IPS-NIHi7 (cell line): ENCODE measurements around the gene OVOL2.
"Not testable (repeated sequence)": the region's sequence is repeated elsewhere in the genome, so short reads cannot be mapped to it uniquely, and the experiment has no call there.

Source experiments
- DNase-seq: peaks from one replicate; pipeline ENCODE4 v3.0.0; 2012; ENCODE audit warnings: mixed read lengths; ENCODE audit errors: extremely low spot score

OVOL2 gene

DNA sequence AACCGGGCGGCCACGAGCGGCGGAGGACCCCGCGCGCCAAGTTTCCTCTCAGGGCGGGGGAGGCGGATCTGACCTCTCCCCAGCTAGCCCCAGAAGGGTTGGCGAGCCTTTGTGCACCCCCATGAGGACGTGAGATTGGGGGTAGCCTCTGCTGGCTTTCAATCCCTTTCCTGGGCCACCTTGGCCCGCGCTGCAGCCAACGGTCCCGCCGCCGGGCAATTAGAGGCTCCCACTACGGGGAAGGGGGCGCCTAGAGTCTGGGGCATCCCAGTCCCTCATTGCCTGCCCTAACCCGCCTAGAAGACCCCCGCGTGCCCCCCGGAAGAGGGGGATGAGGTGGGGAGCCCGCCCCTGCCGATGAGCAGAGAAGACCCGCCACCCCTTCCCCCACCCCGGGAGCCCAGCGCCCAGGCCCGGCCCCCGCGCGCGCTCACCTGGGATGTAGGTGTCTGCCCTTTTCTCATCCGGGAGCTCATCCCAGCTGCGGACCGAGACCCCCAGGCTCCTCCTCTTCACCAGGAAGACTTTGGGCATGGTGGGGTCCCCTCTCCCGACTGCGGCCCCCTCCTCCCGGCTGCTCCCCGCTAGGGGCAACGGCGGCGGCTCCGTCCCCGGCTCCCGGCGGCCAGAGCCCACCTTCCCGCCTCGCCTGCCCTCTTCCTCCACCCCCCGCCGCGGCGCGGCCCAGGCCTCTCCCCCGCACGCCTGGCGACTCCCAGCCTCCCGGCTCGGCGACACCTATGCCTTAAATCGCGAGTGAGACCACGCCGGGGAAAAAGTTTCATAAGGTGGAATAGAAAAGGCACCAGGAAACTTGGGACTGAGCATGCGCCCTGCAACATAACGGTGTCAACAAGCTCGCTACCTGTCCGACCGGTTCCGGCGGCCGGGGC lies at the start of gene OVOL2:
Gene OVOL2 (minus strand): TSS at position 816 of the 893 bp plus-strand sequence. CDS start 282 bp downstream, at position 534.
- DNase-seq: peak; percentile 74

- no peak for DNase-seq
These were observed 45.8 kb upstream of the OVOL2 start for GRCh38 chr20:18103497-18103896.

DNA sequence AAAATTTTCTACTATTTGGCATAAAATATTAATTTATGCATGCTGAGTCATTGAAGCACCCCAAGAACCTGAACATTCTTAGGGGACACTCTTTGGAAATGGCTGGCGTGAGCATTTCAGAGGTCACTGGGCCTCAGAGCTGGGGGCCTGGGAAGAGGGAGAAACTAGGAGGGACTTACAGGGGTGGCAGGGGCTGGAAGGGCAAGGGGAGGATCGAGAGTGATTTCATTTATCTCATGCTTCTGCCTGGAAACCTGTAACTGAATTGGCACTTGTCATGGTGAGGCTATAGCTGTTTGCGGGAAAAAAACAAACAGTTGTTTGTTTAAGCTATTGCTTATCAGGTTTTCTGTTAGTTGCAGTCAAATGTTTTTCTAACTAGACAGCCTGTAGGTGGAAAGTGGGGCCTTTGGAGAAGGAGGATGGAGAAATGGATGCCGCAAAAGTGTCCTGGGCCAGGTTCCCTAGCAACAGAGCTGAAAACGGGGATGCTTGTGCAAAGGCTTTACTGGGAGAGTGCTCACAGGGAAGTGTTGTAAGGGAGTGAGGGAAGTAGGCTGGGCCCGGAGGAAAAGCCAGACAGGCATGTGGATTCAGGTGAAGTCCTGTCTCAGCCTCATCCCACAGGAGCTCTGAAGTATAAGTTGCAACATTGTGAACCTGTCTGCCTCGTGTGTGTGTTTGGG lies 43.6 kb upstream of the OVOL2 start:
- DNase-seq: peak; percentile 79

DNA sequence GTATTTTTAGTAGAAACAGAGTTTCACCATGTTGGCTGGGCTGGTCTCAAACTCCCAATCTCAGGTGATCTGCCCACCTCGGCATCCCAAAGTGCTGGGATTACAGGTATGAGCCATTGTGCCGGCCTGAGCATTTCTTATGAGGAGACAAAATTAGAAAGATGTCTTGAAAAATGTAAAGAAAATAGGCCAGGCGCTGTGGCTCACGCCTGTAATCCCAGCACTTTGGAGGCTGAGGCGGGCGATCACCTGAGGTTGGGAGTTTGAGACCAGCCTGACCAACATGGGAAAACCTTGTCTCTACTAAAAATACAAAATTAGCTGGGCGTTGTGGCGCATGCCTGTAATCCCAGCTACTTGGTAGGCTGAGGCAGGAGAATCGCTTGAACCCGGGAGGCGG lies 42.9 kb upstream of the OVOL2 start:
- DNase-seq: not testable (repeated sequence)

DNA sequence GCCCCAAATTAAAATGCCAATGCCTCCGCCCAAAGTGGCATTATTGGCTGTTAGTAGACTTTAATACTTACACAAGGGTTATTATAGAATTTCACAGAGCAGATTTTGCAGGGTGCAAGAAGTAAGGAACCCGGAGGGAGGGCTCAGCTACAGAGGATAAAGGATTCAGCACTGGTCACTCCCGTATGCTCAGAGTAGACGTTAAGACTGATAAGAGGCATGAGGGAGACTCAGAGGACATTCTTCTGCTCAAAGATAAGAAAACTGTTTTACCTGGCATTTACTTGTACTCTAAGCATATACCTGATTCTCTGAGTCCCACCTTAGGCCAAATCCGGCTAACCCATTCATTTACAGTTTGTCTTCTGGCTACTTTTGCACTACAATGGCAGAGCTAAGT lies 36.5 kb upstream of the OVOL2 start:
- no peak for DNase-seq

DNA sequence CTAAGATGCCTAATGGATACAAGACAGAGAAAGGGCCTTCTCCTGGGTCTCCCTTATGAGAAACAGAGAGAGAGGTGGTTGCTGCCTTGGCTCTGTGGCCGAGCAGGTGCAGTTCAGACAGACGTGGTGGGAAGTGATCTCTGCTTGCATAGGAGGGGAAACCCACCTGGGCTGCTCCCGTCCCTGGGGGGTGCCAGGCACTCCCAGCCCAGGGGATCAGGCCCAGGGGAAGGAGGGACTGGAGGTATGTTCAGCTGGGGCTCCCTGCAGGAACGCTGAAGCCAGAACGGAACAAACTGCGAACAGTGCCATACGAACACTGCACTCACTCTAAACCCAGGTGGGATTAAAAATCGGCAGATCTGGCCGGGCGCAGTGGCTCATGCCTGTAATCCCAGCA lies 35.7 kb upstream of the OVOL2 start:
- no peak for DNase-seq

- DNase-seq: peak; percentile 26
These were observed 35.2 kb upstream of the OVOL2 start for GRCh38 chr20:18092890-18093289.

DNA sequence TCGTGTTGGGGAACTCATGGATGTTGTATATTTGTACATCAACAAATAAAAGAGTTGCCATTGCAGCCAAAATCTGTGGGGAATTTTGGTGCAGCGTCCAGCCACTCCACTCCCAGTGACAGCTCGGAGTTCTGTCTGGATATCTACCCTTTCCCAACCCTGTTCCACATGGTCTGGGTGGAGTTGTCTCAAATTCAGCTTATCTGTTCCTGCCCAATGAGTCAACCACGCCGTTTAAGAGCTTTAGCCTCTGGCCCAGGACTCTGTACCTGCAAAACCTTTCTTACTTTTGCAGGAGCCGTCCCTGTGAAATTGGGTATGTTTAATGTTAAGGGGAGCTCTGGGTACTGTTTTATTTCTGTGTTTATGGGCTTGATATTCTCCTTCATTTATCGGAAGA lies 33.9 kb upstream of the OVOL2 start:
- DNase-seq: no peak

DNA sequence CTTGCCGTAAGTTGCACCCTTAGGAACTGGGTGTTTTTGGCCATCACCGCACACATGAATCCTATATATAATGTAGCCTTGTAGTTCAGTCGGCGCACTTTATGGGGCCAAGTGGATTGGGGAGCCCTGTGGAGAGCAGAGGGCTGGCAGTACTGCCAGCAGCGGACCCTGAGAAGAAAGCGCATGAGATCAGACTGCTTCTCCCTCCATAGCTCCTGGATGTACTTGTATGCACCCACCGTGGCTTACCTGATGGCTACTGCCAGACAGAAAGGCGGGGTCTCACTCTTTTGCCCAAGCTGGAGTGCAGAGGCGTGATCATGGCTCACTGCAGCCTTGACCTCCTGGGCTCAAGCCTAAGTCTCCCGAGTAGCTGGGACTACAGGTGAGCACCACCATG lies 32.8 kb upstream of the OVOL2 start:
- no peak for DNase-seq

- DNase-seq: no peak
These were observed 32.3 kb upstream of the OVOL2 start for GRCh38 chr20:18090044-18090443.

DNA sequence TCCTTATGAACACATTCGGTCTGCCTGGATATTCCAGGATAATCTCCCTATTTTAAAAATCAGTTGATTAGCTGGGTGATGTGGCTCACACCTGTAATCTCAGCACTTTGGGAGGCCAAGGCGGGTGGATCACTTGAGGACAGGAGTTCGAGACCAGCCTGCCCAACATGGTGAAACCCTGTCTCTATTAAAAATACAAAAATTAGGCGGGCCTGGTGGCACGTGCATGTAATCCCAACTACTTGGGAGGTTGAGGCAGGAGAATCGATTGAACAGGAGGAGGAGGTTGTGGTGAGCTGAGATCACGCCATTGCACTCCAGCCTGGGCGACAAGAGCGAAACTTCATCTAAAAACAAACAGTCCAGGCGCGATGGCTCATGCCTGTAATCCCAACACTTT lies 31.1 kb upstream of the OVOL2 start:
- DNase-seq: not testable (repeated sequence)

GRCh38 chr20:18088298-18088697 lies 30.6 kb upstream of the OVOL2 start:
- DNase-seq: not testable (repeated sequence)

DNA sequence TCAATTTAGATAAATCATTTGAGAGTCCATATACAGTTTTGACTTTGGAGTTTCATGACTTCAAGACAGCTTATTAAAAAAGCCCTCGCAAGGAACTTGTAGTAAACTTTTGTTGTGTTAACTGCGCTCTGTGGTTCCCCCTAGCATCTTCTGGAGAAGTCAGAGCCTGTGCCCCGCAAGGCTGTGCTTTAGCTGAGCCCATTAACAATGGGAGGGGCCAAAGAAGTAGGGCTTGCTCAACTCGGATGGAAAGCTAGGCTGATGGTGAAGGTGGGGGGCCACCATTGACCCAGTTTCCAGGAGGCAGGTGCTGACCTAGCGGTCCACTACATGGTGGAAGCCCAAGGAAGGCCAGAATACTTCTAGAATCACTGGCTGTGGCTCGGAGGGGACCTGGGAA lies 29.3 kb upstream of the OVOL2 start:
- DNase-seq: peak; percentile 64

DNA sequence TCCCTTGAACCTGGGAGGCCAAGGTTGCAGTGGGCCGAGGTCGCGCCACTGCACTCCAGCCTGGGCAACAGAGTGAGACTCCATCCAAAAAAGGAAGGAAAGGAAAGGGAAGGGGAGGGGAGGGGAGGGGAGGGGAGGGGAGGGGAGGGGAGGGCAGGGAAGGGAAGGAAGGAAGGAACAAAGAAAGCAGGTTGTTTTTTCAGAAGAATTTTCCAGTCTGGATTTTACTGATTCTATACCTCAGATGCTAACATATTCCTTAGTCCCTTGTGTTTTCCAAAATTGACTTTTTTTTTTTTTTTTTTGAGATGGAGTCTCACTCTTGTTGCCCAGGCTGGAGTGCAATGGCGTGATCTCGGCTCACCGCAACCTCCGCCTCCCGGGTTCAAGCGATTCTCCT lies 23.1 kb upstream of the OVOL2 start:
- not testable (repeated sequence) for DNase-seq

GRCh38 chr20:18079756-18080353 lies 22.1 kb upstream of the OVOL2 start:
- no peak for DNase-seq

GRCh38 chr20:18077157-18077556 lies 19.4 kb upstream of the OVOL2 start:
- no peak for DNase-seq

GRCh38 chr20:18072532-18072931 lies 14.8 kb upstream of the OVOL2 start:
- no peak for DNase-seq

DNA sequence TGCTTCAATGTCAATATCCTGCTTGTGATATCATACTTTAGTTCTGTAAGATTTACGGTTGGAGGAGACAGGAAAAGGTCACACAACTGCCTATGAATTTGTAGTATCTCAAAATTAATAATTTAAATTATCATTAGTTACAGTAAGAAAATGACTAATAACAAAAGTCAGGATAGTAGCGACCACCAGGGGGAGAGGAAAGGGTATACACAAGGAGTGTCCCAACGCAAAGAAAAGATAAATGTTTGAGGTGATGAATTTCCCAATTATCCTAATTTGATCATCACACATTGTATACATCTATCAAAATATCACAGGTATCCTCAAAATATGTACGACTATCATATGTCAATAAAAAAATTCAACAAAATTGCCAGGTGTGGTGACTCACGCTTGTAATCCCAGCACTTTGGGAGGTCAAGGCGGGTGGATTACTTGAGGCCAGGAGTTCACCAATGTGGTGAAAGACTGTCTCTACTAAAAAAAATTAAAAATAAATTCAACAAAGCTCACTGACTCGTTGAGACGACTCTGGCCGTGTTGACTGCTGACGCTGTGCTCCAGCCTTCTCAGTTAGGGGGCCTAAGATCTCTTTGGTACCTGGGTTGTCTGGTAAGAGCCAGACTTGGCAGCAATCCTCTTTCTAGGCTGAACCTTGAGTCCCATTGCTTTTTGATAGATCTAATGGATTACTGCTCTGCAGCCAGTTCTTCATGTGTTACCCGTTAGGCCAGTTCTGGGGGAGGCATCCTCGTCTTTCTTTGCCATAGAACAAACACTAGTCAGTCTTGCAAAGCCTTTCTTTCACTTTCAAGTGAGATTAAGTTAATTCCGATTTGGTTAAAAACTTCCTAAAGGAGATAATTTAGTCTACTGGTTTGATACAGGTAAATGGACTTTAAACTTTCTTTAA lies 9.0 kb upstream of the OVOL2 start:
- no peak for DNase-seq

GRCh38 chr20:18063676-18064075 lies 6.0 kb upstream of the OVOL2 start:
- no peak for DNase-seq

DNA sequence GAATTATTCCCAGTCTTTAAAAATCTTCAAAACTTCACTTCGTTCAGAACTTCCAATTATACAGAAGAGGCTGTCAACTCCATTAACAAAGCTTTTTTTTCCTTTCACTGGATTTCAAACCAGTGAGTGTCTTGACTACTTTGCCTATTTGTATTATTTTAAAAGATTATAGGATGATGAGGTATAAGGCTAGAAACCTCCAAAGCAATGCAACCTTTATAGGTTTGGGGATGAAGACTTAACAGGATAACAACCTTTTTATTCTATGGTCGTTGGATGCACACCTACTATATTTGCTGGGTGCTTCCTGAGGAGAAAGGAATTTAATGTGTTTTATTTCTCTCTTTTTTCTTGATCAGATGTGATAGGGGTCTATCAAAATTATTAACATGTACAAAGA lies 1.9 kb upstream of the OVOL2 start:
- DNase-seq: no peak

- DNase-seq: peak; percentile 78
These were observed 1.1 kb upstream of the OVOL2 start for GRCh38 chr20:18058661-18059467.
